GM18498 (cell line): ENCODE measurements around the gene NALCN.

ENCODE experiments used
- ATAC-seq: cut with Tn5 transposase; IDR thresholded peaks from one replicate; pipeline ENCODE4 v1.9.1; 2021; ENCODE audit warnings: mild to moderate bottlenecking, moderate library complexity; ENCODE audit not compliant: unreplicated experiment

The NALCN gene

GRCh38 chr13:101415358-101416174 is 742 bp downstream of the NALCN start:
- peak; percentile 79 for ATAC-seq

GRCh38 chr13:101412076-101412475 is 4.2 kb downstream of the NALCN start:
- ATAC-seq: no peak

- no peak for ATAC-seq
These were observed 7.2 kb downstream of the NALCN start for GRCh38 chr13:101408992-101409656.

- no peak for ATAC-seq
These were observed 8.2 kb downstream of the NALCN start for GRCh38 chr13:101408154-101408553.

GRCh38 chr13:101406791-101407190 is 9.5 kb downstream of the NALCN start:
- no peak for ATAC-seq

- no peak for ATAC-seq
These were observed 15.1 kb downstream of the NALCN start for GRCh38 chr13:101401196-101401595.

GRCh38 chr13:101399365-101399764 is 16.9 kb downstream of the NALCN start:
- no peak for ATAC-seq

- ATAC-seq: no peak
These were observed 17.4 kb downstream of the NALCN start for GRCh38 chr13:101398920-101399319.

- no peak for ATAC-seq
These were observed 18.1 kb downstream of the NALCN start for GRCh38 chr13:101398191-101398590.

- ATAC-seq: no peak
These were observed 18.6 kb downstream of the NALCN start for GRCh38 chr13:101397742-101398141.

GRCh38 chr13:101394605-101395004 is 21.7 kb downstream of the NALCN start:
- ATAC-seq: no peak

- no peak for ATAC-seq
These were observed 23.2 kb downstream of the NALCN start for GRCh38 chr13:101393140-101393539.

- no peak for ATAC-seq
These were observed 25.8 kb downstream of the NALCN start for GRCh38 chr13:101390461-101390860.

GRCh38 chr13:101384929-101385328 is 31.4 kb downstream of the NALCN start:
- ATAC-seq: no peak

- no peak for ATAC-seq
These were observed 32.7 kb downstream of the NALCN start for GRCh38 chr13:101383595-101383994.

- ATAC-seq: no peak
These were observed 33.6 kb downstream of the NALCN start for GRCh38 chr13:101382701-101383100.

GRCh38 chr13:101382086-101382485 is 34.2 kb downstream of the NALCN start:
- no peak for ATAC-seq

GRCh38 chr13:101360525-101360924 is 55.8 kb downstream of the NALCN start:
- no peak for ATAC-seq

- no peak for ATAC-seq
These were observed 61.4 kb downstream of the NALCN start for GRCh38 chr13:101354895-101355294.

GRCh38 chr13:101346942-101347728 is 69.2 kb downstream of the NALCN start:
- no peak for ATAC-seq

GRCh38 chr13:101346161-101346560 is 70.1 kb downstream of the NALCN start:
- no peak for ATAC-seq
